Measurements from ENCODE around the gene BCR. TPM values are rescaled to one million over a fixed set of nuclear protein-coding genes. Genes with fewer than 3 reads are reported as not detected.
A peak's percentile ranks its signal among the peaks of the same experiment; 100 is the strongest.

BCR gene
- total and polyA plus RNA-seq, 2 of the 13 experiments (the other 11 are each of a cell fraction or from before 2014, with no cell fraction given) = 19.9 to 33.6 TPM

DNA sequence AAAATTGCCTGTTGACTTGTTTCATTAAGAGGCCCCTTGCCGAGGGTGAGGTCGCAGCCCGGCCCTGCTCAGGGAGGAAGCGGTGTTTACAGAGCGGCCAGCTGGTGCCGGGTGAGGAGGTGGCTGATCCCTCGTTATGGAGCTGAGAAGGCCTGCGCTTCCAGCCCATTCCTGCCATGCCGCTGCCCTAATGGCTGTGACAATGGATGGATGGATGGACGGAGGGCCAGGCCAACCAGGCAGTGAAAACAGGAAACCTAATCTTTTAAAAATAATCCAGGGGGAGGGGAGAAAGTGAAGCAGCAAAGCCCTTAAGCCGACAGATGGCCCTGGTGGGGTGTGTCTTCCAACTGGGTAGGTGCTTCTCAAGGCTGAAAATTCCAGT, 38.5 kb downstream of the BCR start (continued):
- no peak for TF ChIP-seq ISL2 (CRISPR knock-in tag; IDR thresholded peaks at IDR 0.05)
- no peak for TF ChIP-seq RAD21 (CRISPR knock-in tag; IDR thresholded peaks at IDR 0.05)
- no peak for TF ChIP-seq CBX2 (IDR thresholded peaks at IDR 0.05; ENCODE audit: low read depth, low read length)
- TF ChIP-seq CBX2 (CRISPR knock-in tag; IDR thresholded peaks at IDR 0.05; ENCODE audit: low read depth) = no peak
- TF ChIP-seq AGO2 (optimal IDR thresholded peaks at IDR 0.05; ENCODE audit: low read depth, low read length) = no peak
- TF ChIP-seq MEF2D (CRISPR knock-in tag; IDR thresholded peaks at IDR 0.05) = 0 out of 2 replicates have a peak, but pooled peaks have one; percentile 46
- peak; percentile 80; the same call in 1 of the 2 replicates for TF ChIP-seq MEIS2 (CRISPR knock-in tag; IDR thresholded peaks at IDR 0.05)
- no peak for TF ChIP-seq ZNF121 (CRISPR knock-in tag; IDR thresholded peaks at IDR 0.05)
- TF ChIP-seq ZBTB33 (CRISPR knock-in tag; IDR thresholded peaks at IDR 0.05) = no peak
- no peak for TF ChIP-seq ZNF572 (CRISPR knock-in tag; IDR thresholded peaks at IDR 0.05)
- TF ChIP-seq, protein P1, sequence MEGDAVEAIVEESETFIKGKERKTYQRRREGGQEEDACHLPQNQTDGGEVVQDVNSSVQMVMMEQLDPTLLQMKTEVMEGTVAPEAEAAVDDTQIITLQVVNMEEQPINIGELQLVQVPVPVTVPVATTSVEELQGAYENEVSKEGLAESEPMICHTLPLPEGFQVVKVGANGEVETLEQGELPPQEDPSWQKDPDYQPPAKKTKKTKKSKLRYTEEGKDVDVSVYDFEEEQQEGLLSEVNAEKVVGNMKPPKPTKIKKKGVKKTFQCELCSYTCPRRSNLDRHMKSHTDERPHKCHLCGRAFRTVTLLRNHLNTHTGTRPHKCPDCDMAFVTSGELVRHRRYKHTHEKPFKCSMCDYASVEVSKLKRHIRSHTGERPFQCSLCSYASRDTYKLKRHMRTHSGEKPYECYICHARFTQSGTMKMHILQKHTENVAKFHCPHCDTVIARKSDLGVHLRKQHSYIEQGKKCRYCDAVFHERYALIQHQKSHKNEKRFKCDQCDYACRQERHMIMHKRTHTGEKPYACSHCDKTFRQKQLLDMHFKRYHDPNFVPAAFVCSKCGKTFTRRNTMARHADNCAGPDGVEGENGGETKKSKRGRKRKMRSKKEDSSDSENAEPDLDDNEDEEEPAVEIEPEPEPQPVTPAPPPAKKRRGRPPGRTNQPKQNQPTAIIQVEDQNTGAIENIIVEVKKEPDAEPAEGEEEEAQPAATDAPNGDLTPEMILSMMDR (CRISPR knock-in tag; IDR thresholded peaks at IDR 0.05) = no peak
- TF ChIP-seq STAT5B (CRISPR knock-in tag; IDR thresholded peaks at IDR 0.05) = no peak
- TF ChIP-seq SOX13 (IDR thresholded peaks at IDR 0.05) = no peak
- no peak; a peak in 1 of 4 replicates for TF ChIP-seq SOX13 (CRISPR knock-in tag; conservative IDR thresholded peaks at IDR 0.05 in 1 of 2, IDR thresholded peaks at IDR 0.05 in 1 of 2)
- TF ChIP-seq ZNF431 (CRISPR knock-in tag; IDR thresholded peaks at IDR 0.05; ENCODE audit: borderline replicate concordance, low read depth) = no peak
- peak; percentile 55; the same call in 1 of the 2 replicates for TF ChIP-seq HDAC2 (CRISPR knock-in tag; IDR thresholded peaks at IDR 0.05)
- no peak for TF ChIP-seq ZNF780A (CRISPR knock-in tag; IDR thresholded peaks at IDR 0.05)
- TF ChIP-seq ZNF766 (CRISPR knock-in tag; IDR thresholded peaks at IDR 0.05; ENCODE audit: borderline replicate concordance) = no peak
- TF ChIP-seq PPARG (CRISPR knock-in tag; conservative IDR thresholded peaks at IDR 0.05) = no peak
- TF ChIP-seq ZNF619 (CRISPR knock-in tag; IDR thresholded peaks at IDR 0.05) = no peak
- no peak for TF ChIP-seq ELF4 (CRISPR knock-in tag; IDR thresholded peaks at IDR 0.05; ENCODE audit: borderline replicate concordance)
- no peak for TF ChIP-seq ATAD3A (CRISPR knock-in tag; IDR thresholded peaks at IDR 0.05)
- TF ChIP-seq PLRG1 (conservative IDR thresholded peaks at IDR 0.05) = no peak
- no peak; the same call in 1 of the 2 replicates for TF ChIP-seq ZSCAN9 (CRISPR knock-in tag; IDR thresholded peaks at IDR 0.05; ENCODE audit: borderline replicate concordance)
- no peak for TF ChIP-seq AGO1 (IDR thresholded peaks at IDR 0.05; ENCODE audit: low read depth, low read length, poor library complexity, severe bottlenecking)
- TF ChIP-seq SUZ12 (IDR thresholded peaks at IDR 0.05; ENCODE audit: low read depth, low read length) = no peak
- no peak for TF ChIP-seq ZNF747 (CRISPR knock-in tag; IDR thresholded peaks at IDR 0.05; ENCODE audit: borderline replicate concordance)
- no peak for TF ChIP-seq ZNF879 (CRISPR knock-in tag; IDR thresholded peaks at IDR 0.05)
- no peak for TF ChIP-seq ATF4 (CRISPR knock-in tag; IDR thresholded peaks at IDR 0.05)
- TF ChIP-seq MTF1 (CRISPR knock-in tag; IDR thresholded peaks at IDR 0.05) = no peak
- TF ChIP-seq FOXJ3 (CRISPR knock-in tag; IDR thresholded peaks at IDR 0.05; ENCODE audit: borderline replicate concordance) = no peak
